GM06990 (cell line): Measurements from ENCODE around the gene MICAL3.

Experiments
- DNase-seq: peaks from one replicate; pipeline ENCODE4 v3.0.0-alpha.2; 2011; ENCODE audit not compliant: insufficient read length; ENCODE audit errors: extremely low read depth
- H3K27me3 ChIP-seq: replicated peaks from 2 replicates; pipeline ENCODE4 v1.6.0; 2011; ENCODE audit warnings: low read length; ENCODE audit not compliant: control insufficient read depth, insufficient read depth
- H3K36me3 ChIP-seq: 2 replicates; pipeline ENCODE4 v1.5.1; 2011; ENCODE audit warnings: low read length; ENCODE audit not compliant: control insufficient read depth, insufficient read depth
- H3K4me3 ChIP-seq: replicated peaks from 2 replicates; pipeline ENCODE4 v1.5.1; 2011; ENCODE audit warnings: low read depth, mild to moderate bottlenecking, control low read depth, low read length
- CTCF ChIP-seq: IDR thresholded peaks from 2 replicates; pipeline ENCODE4 v1.5.1; 2011; ENCODE audit warnings: low read length, control low read depth, mild to moderate bottlenecking, inconsistent platforms; ENCODE audit not compliant: insufficient read depth, poor library complexity, severe bottlenecking

The MICAL3 gene

GRCh38 chr22:17925431-17925841 lies 98.9 kb downstream of the MICAL3 start:
- no peak overlapping the region for H3K4me3 ChIP-seq
- H3K27me3 ChIP-seq: no peaks in the 10 kb centered on the region
- no peak for DNase-seq
- TF ChIP-seq CTCF: no peak
- no peaks in the 10 kb centered on the region for H3K36me3 ChIP-seq

GRCh38 chr22:17924735-17925364 lies 99.5 kb downstream of the MICAL3 start:
- TF ChIP-seq CTCF: no peak
- Histone ChIP-seq H3K27me3 (no peaks in the 10 kb centered on the region), H3K4me3 (no peak overlapping the region), H3K36me3 (no peaks in the 10 kb centered on the region)
- DNase-seq: no peak

GRCh38 chr22:17924076-17924475 lies 100.3 kb downstream of the MICAL3 start:
- H3K27me3 ChIP-seq: no peaks in the 10 kb centered on the region
- no peak for TF ChIP-seq CTCF
- no peak for DNase-seq
- no peaks in the 10 kb centered on the region for H3K36me3 ChIP-seq
- H3K4me3 ChIP-seq: no peak overlapping the region

- Histone ChIP-seq H3K4me3 (no peak overlapping the region), H3K36me3 (no peaks in the 10 kb centered on the region), H3K27me3 (no peaks in the 10 kb centered on the region)
- TF ChIP-seq CTCF: no peak
- no peak for DNase-seq
These were observed 101.1 kb downstream of the MICAL3 start for GRCh38 chr22:17922925-17923903.

GRCh38 chr22:17921871-17922821 lies 102.2 kb downstream of the MICAL3 start:
- DNase-seq: no peak
- Histone ChIP-seq H3K36me3 (no peaks in the 10 kb centered on the region), H3K4me3 (no peak overlapping the region), H3K27me3 (no peaks in the 10 kb centered on the region)
- TF ChIP-seq CTCF: no peak
